ENCODE data around the gene SDF4.

- TF ChIP-seq CTCF (IDR thresholded peaks at IDR 0.05; ENCODE audit: borderline replicate concordance, extremely low read depth, low read length, poor library complexity, severe bottlenecking) (no peak), EZH2 (IDR thresholded peaks at IDR 0.05; ENCODE audit: borderline replicate concordance, low read depth, low read length, severe bottlenecking) (no peak)
Measured at GRCh38 chr1:1202831-1203560, 28.8 kb downstream of the SDF4 start.

Measured in DND-41 (cell line).